ENCODE measurements around the gene P2RX4. TPM values are rescaled to one million over a fixed set of nuclear protein-coding genes. Genes with fewer than 3 reads are reported as not detected.

P2RX4 gene
- total RNA-seq, 1 experiment from 2014 or later, result 8.1 TPM

- Histone ChIP-seq H2AK5ac (ENCODE audit: insufficient read length, low read length) (no peak overlapping the region), H3K79me2 (ENCODE audit: insufficient read depth, low read length) (no peaks in the 10 kb centered on the region), H4K8ac (replicated peaks; ENCODE audit: insufficient read length, low read depth, low read length) (no peak overlapping the region), H3K27ac (ENCODE audit: insufficient read length, low read depth, low read length) (no peak overlapping the region), H3K23me2 (ENCODE audit: insufficient read length, low read depth, low read length, poor library complexity, severe bottlenecking) (no peaks in the 10 kb centered on the region), H3K9me3 (ENCODE audit: control insufficient read depth, low read depth, low read length) (no peaks in the 10 kb centered on the region), H4K20me1 (ENCODE audit: control insufficient read depth, insufficient read depth, insufficient read length) (no peaks in the 10 kb centered on the region), H2BK120ac (ENCODE audit: low read depth, low read length, poor library complexity, severe bottlenecking) (no peak overlapping the region), H3K14ac (ENCODE audit: insufficient read depth, low read length) (no peak overlapping the region), H3K27me3 (ENCODE audit: insufficient read depth, low read length) (no peaks in the 10 kb centered on the region), H2BK12ac (ENCODE audit: insufficient read length, low read depth, low read length) (no peak overlapping the region), H2BK5ac (ENCODE audit: insufficient read length, low read length) (no peak overlapping the region), H3K79me1 (ENCODE audit: insufficient read depth, low read depth, low read length, poor library complexity, severe bottlenecking) (no peaks in the 10 kb centered on the region), H3K9ac (ENCODE audit: extremely low read depth, insufficient read length, low read length) (no peak overlapping the region), H3T11ph (ENCODE audit: low read length) (no peak overlapping the region), H2BK15ac (ENCODE audit: low read depth, low read length) (no peak overlapping the region), H2AFZ (ENCODE audit: low read length) (no peak overlapping the region), H4K91ac (ENCODE audit: insufficient read length, low read depth, low read length) (no peak overlapping the region), H3K4me1 (ENCODE audit: insufficient read depth, low read length) (no peaks in the 10 kb centered on the region), H3K23ac (ENCODE audit: insufficient read length, low read depth, low read length) (no peak overlapping the region), H4K5ac (ENCODE audit: insufficient read length, low read depth, low read length) (no peak overlapping the region), H3K56ac (ENCODE audit: insufficient read length, low read depth, low read length) (no peak overlapping the region), H3K18ac (ENCODE audit: insufficient read length, low read depth, low read length) (no peak overlapping the region), H3K4me2 (ENCODE audit: insufficient read depth, insufficient read length, low read length) (no peak overlapping the region), H2BK20ac (ENCODE audit: low read depth, low read length, poor library complexity, severe bottlenecking) (no peak overlapping the region), H3K4ac (ENCODE audit: low read depth, low read length) (no peak overlapping the region)
- Mint-ChIP-seq H3K4me1 (peaks cover 3 to 4% of the 10 kb centered on the region in 2 experiments; a peak in 2 of 4 replicates), H3K27ac (no peak overlapping the region), H3K36me3 (ENCODE audit: insufficient read depth in 1 of 3, low read depth in 3 of 3) (no peaks in the 10 kb centered on the region), H3K9me3 (no peaks in the 10 kb centered on the region), H3K4me3 (no peak overlapping the region), H3K27me3 (ENCODE audit: low read depth) (no peaks in the 10 kb centered on the region; the same call in 1 of the 2 replicates)
- DNase-seq, result no peak
- WGBS (ENCODE audit: extremely low coverage, insufficient read length, low lambda C conversion rate), result no CpG with 5 or more reads among the region's 7 CpGs
- TF ChIP-seq CTCF (conservative IDR thresholded peaks at IDR 0.05), result no peak
Observed at GRCh38 chr12:121187501-121187900, 22.4 kb upstream of the P2RX4 start.

Measured in H9 (cell line).